OCI-LY1 (cell line): ENCODE results near the gene COL6A3.

ENCODE experiments used
- H2AFZ ChIP-seq: fragments of 200-600 bp; sonication (generic), shearing (Covaris generic); 2 replicates; pipeline ENCODE4 v1.6.0; 2014; ENCODE audit warnings: antibody characterized with exemption, mild to moderate bottlenecking, low read length
- H3F3A ChIP-seq: fragments of 200-600 bp; sonication (generic), shearing (Covaris generic); 2 replicates; pipeline ENCODE4 v1.6.0; 2014; ENCODE audit warnings: mild to moderate bottlenecking, antibody characterized with exemption, low read length, moderate library complexity; ENCODE audit not compliant: insufficient read depth
- H3K27ac ChIP-seq: fragments of 200-600 bp; sonication (generic); 2 replicates; pipeline ENCODE4 v1.5.1; 2014; ENCODE audit warnings: low read length, mixed run types, mild to moderate bottlenecking, low read depth; ENCODE audit not compliant: poor library complexity, severe bottlenecking
- H3K27me3 ChIP-seq: fragments of 200-600 bp; sonication (generic); 2 replicates; pipeline ENCODE4 v1.6.0; 2014; ENCODE audit warnings: antibody characterized with exemption, mild to moderate bottlenecking, low read length, moderate library complexity; ENCODE audit not compliant: insufficient read depth
- H3K36me3 ChIP-seq: fragments of 200-600 bp; sonication (generic); 2 replicates; pipeline ENCODE4 v1.6.1; 2014; ENCODE audit warnings: mild to moderate bottlenecking, antibody characterized with exemption, low read length, moderate library complexity, mixed read lengths; ENCODE audit not compliant: insufficient read depth
- H3K4me1 ChIP-seq: fragments of 200-600 bp; sonication (generic); 2 replicates; pipeline ENCODE4 v1.5.1; 2014; ENCODE audit warnings: mild to moderate bottlenecking, low read length, moderate library complexity; ENCODE audit not compliant: insufficient read depth, severe bottlenecking
- H3K4me2 ChIP-seq: fragments of 200-600 bp; sonication (generic), shearing (Covaris generic); 2 replicates; pipeline ENCODE4 v1.6.1; 2014; ENCODE audit warnings: low read length
- H3K4me3 ChIP-seq: fragments of 200-600 bp; sonication (generic); 2 replicates; pipeline ENCODE4 v1.5.1; 2014; ENCODE audit warnings: low read length, low read depth, mild to moderate bottlenecking, mixed read lengths; ENCODE audit not compliant: poor library complexity, severe bottlenecking
- H3K79me2 ChIP-seq: fragments of 200-600 bp; shearing (Covaris generic); 2 replicates; pipeline ENCODE4 v1.6.1; 2016; ENCODE audit warnings: mixed run types, low read length, mixed read lengths; ENCODE audit not compliant: insufficient read depth
- H3K9ac ChIP-seq: fragments of 200-600 bp; sonication (generic), shearing (Covaris generic); 2 replicates; pipeline ENCODE4 v1.6.1; 2014; ENCODE audit warnings: mild to moderate bottlenecking, low read length, mixed read lengths
- H3K9me2 ChIP-seq: fragments of 200-600 bp; sonication (generic), shearing (Covaris generic); 2 replicates; pipeline ENCODE4 v1.6.1; 2014; ENCODE audit warnings: low read depth, mild to moderate bottlenecking, low read length, mixed read lengths
- H3K9me3 ChIP-seq: fragments of 200-600 bp; shearing (Covaris generic); 2 replicates; pipeline ENCODE4 v1.6.1; 2014; ENCODE audit warnings: low read length, mixed read lengths
- H4K20me1 ChIP-seq: fragments of 200-600 bp; sonication (generic), shearing (Covaris generic); 2 replicates; pipeline ENCODE4 v1.6.0; 2016; ENCODE audit warnings: mild to moderate bottlenecking, low read length; ENCODE audit not compliant: insufficient read depth
- CTCF ChIP-seq: fragments of 200-600 bp; sonication (generic), shearing (Covaris generic); IDR thresholded peaks from 2 replicates; pipeline ENCODE4 v1.5.1; 2017; ENCODE audit warnings: mild to moderate bottlenecking, antibody characterized with exemption, low read length, moderate library complexity, mixed read lengths
- EZH2 ChIP-seq: fragments of 200-600 bp; sonication (generic), shearing (Covaris generic); IDR thresholded peaks from 2 replicates; pipeline ENCODE4 v1.8.0; 2017; ENCODE audit warnings: borderline replicate concordance, mixed run types, mild to moderate bottlenecking, antibody characterized with exemption, low read length, moderate library complexity, mixed read lengths

COL6A3 gene

GRCh38 chr2:237458519-237458918, 44.6 kb upstream of the COL6A3 start:
- no peaks in the 10 kb centered on the region for H4K20me1 ChIP-seq
- H3K9me3 ChIP-seq: no peaks in the 10 kb centered on the region
- no peak overlapping the region for H3K9ac ChIP-seq
- H3K4me1 ChIP-seq: no peaks in the 10 kb centered on the region
- H2AFZ ChIP-seq: no peak overlapping the region
- TF ChIP-seq CTCF (no peak), EZH2 (no peak)
- H3K4me3 ChIP-seq: no peak overlapping the region
- H3K9me2 ChIP-seq: no peaks in the 10 kb centered on the region
- no peaks in the 10 kb centered on the region for H3K27me3 ChIP-seq
- no peak overlapping the region for H3K27ac ChIP-seq
- no peaks in the 10 kb centered on the region for H3F3A ChIP-seq
- H3K79me2 ChIP-seq: no peaks in the 10 kb centered on the region
- no peak overlapping the region for H3K4me2 ChIP-seq
- no peaks in the 10 kb centered on the region for H3K36me3 ChIP-seq

- H4K20me1 ChIP-seq: no peaks in the 10 kb centered on the region
- H3K9me2 ChIP-seq: no peaks in the 10 kb centered on the region
- H3K79me2 ChIP-seq: no peaks in the 10 kb centered on the region
- no peaks in the 10 kb centered on the region for H3F3A ChIP-seq
- H3K27ac ChIP-seq: no peak overlapping the region
- no peak overlapping the region for H3K4me2 ChIP-seq
- no peaks in the 10 kb centered on the region for H3K9me3 ChIP-seq
- TF ChIP-seq EZH2: no peak
- no peak for TF ChIP-seq CTCF
- no peak overlapping the region for H3K9ac ChIP-seq
- no peak overlapping the region for H3K4me3 ChIP-seq
- no peaks in the 10 kb centered on the region for H3K4me1 ChIP-seq
- H3K27me3 ChIP-seq: no peaks in the 10 kb centered on the region
- H2AFZ ChIP-seq: no peak overlapping the region
- H3K36me3 ChIP-seq: no peaks in the 10 kb centered on the region
These were observed 43.5 kb upstream of the COL6A3 start for GRCh38 chr2:237457388-237457941.

GRCh38 chr2:237456200-237456843, 42.4 kb upstream of the COL6A3 start:
- H3K27ac ChIP-seq: no peak overlapping the region
- H3K79me2 ChIP-seq: no peaks in the 10 kb centered on the region
- H4K20me1 ChIP-seq: no peaks in the 10 kb centered on the region
- TF ChIP-seq EZH2 (no peak), CTCF (no peak)
- H3K9ac ChIP-seq: no peak overlapping the region
- no peaks in the 10 kb centered on the region for H3K36me3 ChIP-seq
- no peaks in the 10 kb centered on the region for H3K9me2 ChIP-seq
- H2AFZ ChIP-seq: no peak overlapping the region
- H3K9me3 ChIP-seq: no peaks in the 10 kb centered on the region
- no peak overlapping the region for H3K4me3 ChIP-seq
- H3K4me1 ChIP-seq: no peaks in the 10 kb centered on the region
- H3F3A ChIP-seq: no peaks in the 10 kb centered on the region
- no peak overlapping the region for H3K4me2 ChIP-seq
- no peaks in the 10 kb centered on the region for H3K27me3 ChIP-seq
